HEK293 (cell line): ENCODE results near the gene IFIT2.

Experiments
- CTCF ChIA-PET: fragments of 350-600 bp; formaldehyde crosslinking; extraction: SDS; loops from one replicate; lab custom pipeline; 2021; ENCODE audit warnings: antibody characterized with exemption; lab: Yijun Ruan, JAX
- POLR2A ChIA-PET: fragments of 300-600 bp; formaldehyde crosslinking; extraction: SDS; loops from one replicate; lab custom pipeline; 2020; ENCODE audit warnings: antibody characterized with exemption, inconsistent platforms; lab: Yijun Ruan, JAX
- H3K27ac ChIP-seq: fragments of 200-500 bp; sonication (Bioruptor generic); 2 replicates; pipeline ENCODE4 v1.5.1; 2014; ENCODE audit warnings: low read depth, low read length, control low read depth, inconsistent platforms; ENCODE audit errors: extremely low read depth
- H3K36me3 ChIP-seq, 2 experiments: fragments of 200-500 bp in 1 of 2; sonication (Bioruptor generic) in 1 of 2; 1 replicate in 1 of 2; 2 replicates in 1 of 2; pipeline ENCODE4 v1.5.1; 2014 to 2017; ENCODE audit warnings: inconsistent platforms in 2 of 2, low read length in 2 of 2; ENCODE audit not compliant: control insufficient read depth in 2 of 2, insufficient read depth in 1 of 2
- H3K4me1 ChIP-seq: fragments of 200-500 bp; sonication (Bioruptor generic); 2 replicates; pipeline ENCODE4 v1.5.1; 2014; ENCODE audit warnings: mild to moderate bottlenecking, low read length, inconsistent platforms; ENCODE audit not compliant: control insufficient read depth, insufficient read depth
- H3K4me3 ChIP-seq: 2 replicates; pipeline ENCODE4 v1.5.1; 2011; ENCODE audit warnings: low read depth, mild to moderate bottlenecking, control low read depth, low read length, moderate library complexity
- H3K9me3 ChIP-seq: fragments of 200-500 bp; sonication (Bioruptor generic); 2 replicates; pipeline ENCODE4 v1.5.1; 2014; ENCODE audit warnings: low read depth, low read length, inconsistent platforms; ENCODE audit not compliant: control insufficient read depth, insufficient read depth
- FEZF1 ChIP-seq: fragments of 450-650 bp; formaldehyde crosslinking; IDR thresholded peaks from 2 replicates; pipeline ENCODE4 v1.5.1; 2016; ENCODE audit warnings: missing biosample characterization, missing genetic modification characterization
- INSM2 ChIP-seq: fragments of 450-650 bp; formaldehyde crosslinking; IDR thresholded peaks from 2 replicates; pipeline ENCODE4 v1.5.1; 2016; ENCODE audit warnings: missing biosample characterization, missing genetic modification characterization
- KLF16 ChIP-seq: fragments of 450-650 bp; formaldehyde crosslinking; IDR thresholded peaks from 2 replicates; pipeline ENCODE4 v1.5.1; 2017; ENCODE audit warnings: missing biosample characterization, missing genetic modification characterization
- MZF1 ChIP-seq: fragments of 450-650 bp; formaldehyde crosslinking; IDR thresholded peaks from 2 replicates; pipeline ENCODE4 v1.5.1; 2017; ENCODE audit warnings: missing biosample characterization, missing genetic modification characterization, borderline replicate concordance
- OSR2 ChIP-seq: fragments of 450-650 bp; formaldehyde crosslinking; IDR thresholded peaks from 2 replicates; pipeline ENCODE4 v1.5.1; 2016; ENCODE audit warnings: missing biosample characterization, missing genetic modification characterization
- REPIN1 ChIP-seq: fragments of 450-650 bp; formaldehyde crosslinking; IDR thresholded peaks from 2 replicates; pipeline ENCODE4 v1.5.1; 2017; ENCODE audit warnings: missing biosample characterization, missing genetic modification characterization, low read depth
- REST ChIP-seq: fragments of 450-650 bp; formaldehyde crosslinking; IDR thresholded peaks from 2 replicates; pipeline ENCODE4 v1.5.1; 2016; ENCODE audit warnings: missing biosample characterization, missing genetic modification characterization
- SETDB1 ChIP-seq: IDR thresholded peaks from one replicate; pipeline ENCODE4 v1.6.1; 2017; ENCODE audit warnings: mild to moderate bottlenecking, low read length, moderate library complexity, mixed read lengths; ENCODE audit not compliant: insufficient read length
- TSHZ1 ChIP-seq: fragments of 450-650 bp; formaldehyde crosslinking; IDR thresholded peaks from 2 replicates; pipeline ENCODE4 v1.5.1; 2016; ENCODE audit warnings: missing biosample characterization, missing genetic modification characterization, borderline replicate concordance
- ZBTB21 ChIP-seq: fragments of 450-650 bp; formaldehyde crosslinking; IDR thresholded peaks from 2 replicates; pipeline ENCODE4 v1.5.1; 2017; ENCODE audit warnings: missing biosample characterization, missing genetic modification characterization
- ZIC2 ChIP-seq: fragments of 450-650 bp; formaldehyde crosslinking; IDR thresholded peaks from 2 replicates; pipeline ENCODE4 v1.5.1; 2016; ENCODE audit warnings: missing biosample characterization, missing genetic modification characterization
- ZNF10 ChIP-seq: fragments of 450-650 bp; formaldehyde crosslinking; IDR thresholded peaks from 2 replicates; pipeline ENCODE4 v1.5.1; 2017; ENCODE audit warnings: missing biosample characterization, missing genetic modification characterization
- ZNF133 ChIP-seq: fragments of 450-650 bp; formaldehyde crosslinking; IDR thresholded peaks from 2 replicates; pipeline ENCODE4 v1.5.1; 2016; ENCODE audit warnings: missing biosample characterization, missing genetic modification characterization
- ZNF2 ChIP-seq: fragments of 450-650 bp; formaldehyde crosslinking; IDR thresholded peaks from 2 replicates; pipeline ENCODE4 v1.5.1; 2016; ENCODE audit warnings: missing biosample characterization, missing genetic modification characterization
- ZNF335 ChIP-seq: fragments of 450-650 bp; formaldehyde crosslinking; conservative IDR thresholded peaks from 2 replicates; pipeline ENCODE4 v1.5.1; 2016; ENCODE audit warnings: missing biosample characterization, missing genetic modification characterization
- ZNF366 ChIP-seq: fragments of 450-650 bp; formaldehyde crosslinking; conservative IDR thresholded peaks from 2 replicates; pipeline ENCODE4 v1.5.1; 2016; ENCODE audit warnings: missing biosample characterization, missing genetic modification characterization
- ZNF37A ChIP-seq: fragments of 450-650 bp; IDR thresholded peaks from 2 replicates; pipeline ENCODE4 v1.5.1; 2018; ENCODE audit warnings: missing biosample characterization, missing genetic modification characterization
- ZNF510 ChIP-seq: fragments of 450-650 bp; formaldehyde crosslinking; IDR thresholded peaks from 2 replicates; pipeline ENCODE4 v1.5.1; 2018; ENCODE audit warnings: mild to moderate bottlenecking, missing genetic modification characterization, missing biosample characterization; ENCODE audit not compliant: insufficient replicate concordance
- ZNF521 ChIP-seq: fragments of 450-650 bp; formaldehyde crosslinking; IDR thresholded peaks from 2 replicates; pipeline ENCODE4 v1.5.1; 2017; ENCODE audit warnings: missing biosample characterization, mild to moderate bottlenecking, missing genetic modification characterization
- ZNF670 ChIP-seq: fragments of 450-650 bp; formaldehyde crosslinking; IDR thresholded peaks from 2 replicates; pipeline ENCODE4 v1.5.1; 2016; ENCODE audit warnings: missing biosample characterization, missing genetic modification characterization, low read depth
- ZNF692 ChIP-seq: fragments of 450-650 bp; formaldehyde crosslinking; IDR thresholded peaks from 2 replicates; pipeline ENCODE4 v1.5.1; 2016; ENCODE audit warnings: missing biosample characterization, missing genetic modification characterization
- ZXDB ChIP-seq: fragments of 450-650 bp; formaldehyde crosslinking; IDR thresholded peaks from 2 replicates; pipeline ENCODE4 v1.5.1; 2016; ENCODE audit warnings: missing biosample characterization, missing genetic modification characterization

The IFIT2 gene

GRCh38 chr10:89304925-89305324 is 3.1 kb downstream of the IFIT2 start:
- Histone ChIP-seq H3K4me1 (no peaks in the 10 kb centered on the region), H3K4me3 (no peak overlapping the region), H3K36me3 (no peaks in the 10 kb centered on the region), H3K27ac (no peak overlapping the region), H3K9me3 (no peaks in the 10 kb centered on the region)
- ChIA-PET CTCF (no interaction called here), POLR2A (interaction anchor here (0.5 kb wide), 1 partner anchor 342 kb away, joined by 3 read pairs; no protein-coding TSS in a partner anchor)
- TF ChIP-seq ZNF521 (tag by site-specific recombination) (no peak), ZNF335 (tag by site-specific recombination) (no peak), ZNF510 (tag by site-specific recombination) (no peak), ZNF670 (tag by site-specific recombination) (no peak), ZNF133 (tag by site-specific recombination) (no peak), REPIN1 (tag by site-specific recombination) (no peak), KLF16 (tag by site-specific recombination) (no peak), ZNF692 (tag by site-specific recombination) (no peak), OSR2 (no peak), TSHZ1 (tag by site-specific recombination) (no peak), ZIC2 (no peak), ZNF2 (tag by site-specific recombination) (no peak), INSM2 (tag by site-specific recombination) (no peak), ZNF366 (tag by site-specific recombination) (no peak)

- POLR2A ChIA-PET = no interaction called here
- no peaks in the 10 kb centered on the region for H3K36me3 ChIP-seq
- no peaks in the 10 kb centered on the region for H3K4me1 ChIP-seq
- H3K9me3 ChIP-seq = no peaks in the 10 kb centered on the region
- CTCF ChIA-PET = no interaction called here
- no peak overlapping the region for H3K4me3 ChIP-seq
- no peak overlapping the region for H3K27ac ChIP-seq
- no peak for TF ChIP-seq ZNF670 (tag by site-specific recombination)
- TF ChIP-seq MZF1 (tag by site-specific recombination) = no peak
- TF ChIP-seq ZXDB (tag by site-specific recombination) = no peak
- TF ChIP-seq REST = no peak
- TF ChIP-seq FEZF1 (tag by site-specific recombination) = no peak
- TF ChIP-seq ZNF37A (tag by site-specific recombination) = no peak
- TF ChIP-seq ZNF10 (tag by site-specific recombination) = no peak
- TF ChIP-seq INSM2 (tag by site-specific recombination) = no peak
- no peak for TF ChIP-seq ZBTB21 (tag by site-specific recombination)
- TF ChIP-seq SETDB1 = no peak
Measured at GRCh38 chr10:89305766-89306433, 4.1 kb downstream of the IFIT2 start.
